Loucy (cell line): ENCODE data around the gene ZSCAN30.

ENCODE experiments used
- H2AFZ ChIP-seq: fragments of 200-600 bp; sonication (generic); 2 replicates; pipeline ENCODE4 v1.6.0; 2016; ENCODE audit warnings: antibody characterized with exemption, mild to moderate bottlenecking, low read length, moderate library complexity
- H3F3A ChIP-seq: fragments of 200-600 bp; 2 replicates; pipeline ENCODE4 v1.6.0; 2016; ENCODE audit warnings: antibody characterized with exemption, low read depth, mild to moderate bottlenecking
- H3K27me3 ChIP-seq: fragments of 200-600 bp; sonication (generic); 2 replicates; pipeline ENCODE4 v1.6.1; 2014; ENCODE audit warnings: low read length, mild to moderate bottlenecking; ENCODE audit not compliant: insufficient read depth, poor library complexity, severe bottlenecking
- H3K36me3 ChIP-seq: fragments of 200-600 bp; sonication (generic); 2 replicates; pipeline ENCODE4 v1.6.1; 2016; ENCODE audit warnings: low read length; ENCODE audit not compliant: insufficient read depth
- H3K4me1 ChIP-seq: fragments of 200-600 bp; sonication (generic); 2 replicates; pipeline ENCODE4 v1.5.1; 2014; ENCODE audit warnings: low read length, mild to moderate bottlenecking; ENCODE audit not compliant: insufficient read depth, poor library complexity, severe bottlenecking
- H3K4me2 ChIP-seq: fragments of 200-600 bp; sonication (generic); 2 replicates; pipeline ENCODE4 v1.6.0; 2014; ENCODE audit warnings: antibody characterized with exemption, low read length, low read depth, mild to moderate bottlenecking; ENCODE audit not compliant: poor library complexity, severe bottlenecking
- H3K4me3 ChIP-seq: fragments of 200-600 bp; sonication (generic); 2 replicates; pipeline ENCODE4 v1.5.1; 2014; ENCODE audit warnings: low read length, mild to moderate bottlenecking, mixed read lengths; ENCODE audit not compliant: poor library complexity, severe bottlenecking
- H3K79me2 ChIP-seq: fragments of 200-600 bp; sonication (generic); 2 replicates; pipeline ENCODE4 v1.6.1; 2014; ENCODE audit warnings: low read length; ENCODE audit not compliant: insufficient read depth
- H3K9ac ChIP-seq: fragments of 200-600 bp; sonication (generic); 2 replicates; pipeline ENCODE4 v1.6.0; 2014; ENCODE audit warnings: mild to moderate bottlenecking, low read depth, low read length, moderate library complexity; ENCODE audit not compliant: poor library complexity, severe bottlenecking
- H3K9me2 ChIP-seq: fragments of 200-600 bp; sonication (generic); replicated peaks from 2 replicates; pipeline ENCODE4 v1.6.1; 2016; ENCODE audit warnings: low read depth, low read length, mixed read lengths
- H3K9me3 ChIP-seq: fragments of 200-600 bp; sonication (generic); 2 replicates; pipeline ENCODE4 v1.6.1; 2014; ENCODE audit warnings: mild to moderate bottlenecking, antibody characterized with exemption, low read length, low read depth; ENCODE audit not compliant: insufficient read depth
- H4K20me1 ChIP-seq: fragments of 200-600 bp; sonication (generic); 2 replicates; pipeline ENCODE4 v1.6.0; 2014; ENCODE audit warnings: antibody characterized with exemption, low read length, mild to moderate bottlenecking; ENCODE audit not compliant: insufficient read depth, poor library complexity, severe bottlenecking
- EZH2phosphoT487 ChIP-seq: fragments of 200-600 bp; IDR thresholded peaks from 2 replicates; pipeline ENCODE4 v1.6.1; 2018; ENCODE audit warnings: antibody characterized with exemption, mild to moderate bottlenecking, moderate library complexity, borderline replicate concordance
- TF ChIP-seq, protein P1 (sequence below): fragments of 200-600 bp; sonication (generic); conservative IDR thresholded peaks from 2 replicates; pipeline ENCODE4 v1.5.1; 2014; ENCODE audit warnings: mild to moderate bottlenecking, antibody characterized with exemption, low read length

ZSCAN30 gene

DNA sequence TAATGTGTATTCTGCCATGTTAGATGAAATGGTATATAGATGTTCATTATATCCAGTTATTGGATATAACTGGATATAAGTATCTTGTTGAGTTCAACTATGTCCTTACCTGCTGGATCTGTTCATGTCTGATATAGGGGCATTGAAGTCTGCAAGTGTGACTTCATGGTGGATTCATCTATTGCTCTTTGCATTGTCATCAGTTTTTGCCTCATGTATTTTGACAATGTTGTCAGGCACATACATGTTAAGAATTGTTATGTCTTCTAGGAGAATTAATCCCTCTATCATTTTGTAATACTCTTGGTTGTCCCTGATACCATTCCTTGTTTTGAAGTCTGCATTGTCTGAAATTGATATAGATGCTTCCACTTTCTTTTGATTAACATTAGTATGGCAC, 38.8 kb upstream of the ZSCAN30 start:
- no peaks in the 10 kb centered on the region for H3K79me2 ChIP-seq
- H3K4me2 ChIP-seq = no peak overlapping the region
- no peaks in the 10 kb centered on the region for H3F3A ChIP-seq
- no peaks in the 10 kb centered on the region for H3K9me2 ChIP-seq
- H3K27me3 ChIP-seq = no peaks in the 10 kb centered on the region
- H2AFZ ChIP-seq = no peak overlapping the region
- H3K4me1 ChIP-seq = no peaks in the 10 kb centered on the region
- no peaks in the 10 kb centered on the region for H3K9me3 ChIP-seq
- H3K36me3 ChIP-seq = peaks cover 12% of the 10 kb centered on the region; the same call in 1 of the 2 replicates
- no peak for TF ChIP-seq EZH2phosphoT487
- TF ChIP-seq, protein P1, sequence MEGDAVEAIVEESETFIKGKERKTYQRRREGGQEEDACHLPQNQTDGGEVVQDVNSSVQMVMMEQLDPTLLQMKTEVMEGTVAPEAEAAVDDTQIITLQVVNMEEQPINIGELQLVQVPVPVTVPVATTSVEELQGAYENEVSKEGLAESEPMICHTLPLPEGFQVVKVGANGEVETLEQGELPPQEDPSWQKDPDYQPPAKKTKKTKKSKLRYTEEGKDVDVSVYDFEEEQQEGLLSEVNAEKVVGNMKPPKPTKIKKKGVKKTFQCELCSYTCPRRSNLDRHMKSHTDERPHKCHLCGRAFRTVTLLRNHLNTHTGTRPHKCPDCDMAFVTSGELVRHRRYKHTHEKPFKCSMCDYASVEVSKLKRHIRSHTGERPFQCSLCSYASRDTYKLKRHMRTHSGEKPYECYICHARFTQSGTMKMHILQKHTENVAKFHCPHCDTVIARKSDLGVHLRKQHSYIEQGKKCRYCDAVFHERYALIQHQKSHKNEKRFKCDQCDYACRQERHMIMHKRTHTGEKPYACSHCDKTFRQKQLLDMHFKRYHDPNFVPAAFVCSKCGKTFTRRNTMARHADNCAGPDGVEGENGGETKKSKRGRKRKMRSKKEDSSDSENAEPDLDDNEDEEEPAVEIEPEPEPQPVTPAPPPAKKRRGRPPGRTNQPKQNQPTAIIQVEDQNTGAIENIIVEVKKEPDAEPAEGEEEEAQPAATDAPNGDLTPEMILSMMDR = no peak
- no peak overlapping the region for H3K4me3 ChIP-seq
- H3K9ac ChIP-seq = no peak overlapping the region
- peaks cover 2% of the 10 kb centered on the region for H4K20me1 ChIP-seq

DNA sequence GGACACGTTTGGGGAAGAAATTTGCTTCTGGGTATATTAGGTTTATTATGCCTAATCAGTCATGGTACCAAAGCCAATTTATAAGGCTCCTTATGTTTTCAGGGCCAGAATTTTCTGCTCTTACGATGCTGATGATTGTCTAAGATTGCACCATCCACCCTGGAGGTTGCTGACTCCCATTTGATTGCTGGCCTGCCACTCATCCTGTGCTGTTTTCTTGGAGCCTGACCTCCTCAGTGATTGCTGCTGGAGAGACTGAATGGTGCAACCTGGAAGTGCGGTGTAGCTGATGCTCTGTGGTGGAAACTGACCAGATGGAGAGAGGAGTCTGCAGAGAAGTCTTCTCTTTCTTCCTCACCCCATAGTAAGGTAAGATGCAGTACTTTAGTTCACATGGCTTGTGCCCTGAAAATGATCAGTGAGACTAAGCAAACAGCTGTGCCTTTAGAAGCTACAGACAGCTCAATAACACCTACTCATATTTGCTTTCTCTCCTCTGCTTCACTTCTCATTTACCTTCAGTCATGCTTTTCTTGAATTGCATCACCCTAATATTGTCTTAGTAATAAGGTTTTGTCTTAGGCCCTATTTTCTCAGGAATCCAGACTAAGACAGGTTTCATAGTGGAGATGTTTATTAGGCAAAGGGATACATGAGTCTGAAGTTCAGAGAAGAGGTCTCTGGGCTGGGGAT, 36.8 kb upstream of the ZSCAN30 start:
- Histone ChIP-seq H3K79me2 (no peaks in the 10 kb centered on the region), H3K9ac (no peak overlapping the region), H3K4me3 (no peak overlapping the region), H3F3A (no peaks in the 10 kb centered on the region), H3K4me2 (no peak overlapping the region), H2AFZ (no peak overlapping the region), H3K9me2 (no peaks in the 10 kb centered on the region), H3K36me3 (no peaks in the 10 kb centered on the region), H3K27me3 (no peaks in the 10 kb centered on the region), H4K20me1 (no peaks in the 10 kb centered on the region), H3K9me3 (no peaks in the 10 kb centered on the region), H3K4me1 (no peaks in the 10 kb centered on the region)
- TF ChIP-seq, protein P1 = no peak
- no peak for TF ChIP-seq EZH2phosphoT487

DNA sequence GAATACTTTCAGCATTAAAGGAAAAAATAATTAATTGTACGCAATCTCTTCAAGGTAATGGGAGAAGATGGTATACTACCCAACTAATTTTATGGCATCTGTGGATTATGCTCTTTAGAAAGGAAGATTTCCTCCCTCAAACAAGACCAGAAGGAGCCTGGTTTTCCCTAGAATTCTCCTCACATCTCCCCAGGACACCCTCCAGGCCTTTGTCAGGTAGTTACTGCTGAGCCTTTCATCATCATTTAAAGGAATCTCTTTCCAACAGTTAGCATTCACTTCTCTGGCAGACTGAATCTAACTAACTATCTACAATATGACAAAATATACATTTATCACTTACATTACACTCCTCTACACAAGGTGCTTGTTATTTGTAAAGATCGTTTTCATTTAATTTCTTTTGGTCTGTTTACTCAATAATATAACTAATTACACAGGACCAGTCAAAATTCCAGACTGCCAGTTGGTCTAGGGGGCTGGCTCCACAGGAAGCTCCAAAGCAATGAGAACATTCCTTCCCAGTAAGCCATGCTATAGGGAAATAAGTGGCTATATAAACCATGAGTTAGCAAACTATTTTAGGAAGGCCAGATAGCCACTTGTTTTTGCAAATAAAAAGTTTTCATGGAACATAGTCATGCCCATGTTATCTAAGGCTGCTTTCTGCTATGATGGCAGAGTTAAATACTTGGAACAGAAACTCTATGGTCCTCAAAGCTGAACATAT, 35.1 kb upstream of the ZSCAN30 start:
- TF ChIP-seq, protein P1 = no peak
- Histone ChIP-seq H2AFZ (no peak overlapping the region), H3K4me2 (no peak overlapping the region), H3K79me2 (no peaks in the 10 kb centered on the region), H3K27me3 (no peaks in the 10 kb centered on the region), H3K9ac (no peak overlapping the region), H3K9me3 (no peaks in the 10 kb centered on the region), H3K9me2 (no peaks in the 10 kb centered on the region), H3K4me1 (no peaks in the 10 kb centered on the region), H3K36me3 (no peaks in the 10 kb centered on the region), H3F3A (no peaks in the 10 kb centered on the region), H3K4me3 (no peak overlapping the region), H4K20me1 (no peaks in the 10 kb centered on the region)
